ENCODE results near the gene OST4.

OST4 gene

GRCh38 chr2:27025861-27026851, 45.3 kb downstream of the OST4 start:
- TF ChIP-seq TAF1 (IDR thresholded peaks at IDR 0.05; ENCODE audit: low read depth), result no peak
- no peak for TF ChIP-seq TCF12 (IDR thresholded peaks at IDR 0.05; ENCODE audit: low read depth)
- TF ChIP-seq FOXM1 (IDR thresholded peaks at IDR 0.05; ENCODE audit: borderline replicate concordance, low read depth), result no peak
- no peak for TF ChIP-seq USF1 (IDR thresholded peaks at IDR 0.05)
- no peak for TF ChIP-seq TEAD4 (IDR thresholded peaks at IDR 0.05)
- no peak for TF ChIP-seq YY1 (IDR thresholded peaks at IDR 0.05; ENCODE audit: low read depth)
- TF ChIP-seq NFIC (IDR thresholded peaks at IDR 0.05), result no peak
- no peak for TF ChIP-seq EGR1 (IDR thresholded peaks at IDR 0.05)
- TF ChIP-seq ZBTB7A (IDR thresholded peaks at IDR 0.05; ENCODE audit: low read depth), result no peak
- no peak for TF ChIP-seq REST (IDR thresholded peaks at IDR 0.05; ENCODE audit: low read depth)
- TF ChIP-seq CEBPB (IDR thresholded peaks at IDR 0.05), result no peak
- no peak for TF ChIP-seq EP300 (IDR thresholded peaks at IDR 0.05; ENCODE audit: borderline replicate concordance)

- TF ChIP-seq REST (IDR thresholded peaks at IDR 0.05; ENCODE audit: low read depth) (no peak), TCF12 (IDR thresholded peaks at IDR 0.05; ENCODE audit: low read depth) (no peak), CEBPB (IDR thresholded peaks at IDR 0.05) (no peak), CREB1 (IDR thresholded peaks at IDR 0.05; ENCODE audit: low read depth) (no peak), NFIC (IDR thresholded peaks at IDR 0.05) (no peak), USF1 (IDR thresholded peaks at IDR 0.05) (no peak), EGR1 (IDR thresholded peaks at IDR 0.05) (no peak)
- TF ChIP-seq, protein P1, sequence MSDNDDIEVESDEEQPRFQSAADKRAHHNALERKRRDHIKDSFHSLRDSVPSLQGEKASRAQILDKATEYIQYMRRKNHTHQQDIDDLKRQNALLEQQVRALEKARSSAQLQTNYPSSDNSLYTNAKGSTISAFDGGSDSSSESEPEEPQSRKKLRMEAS (IDR thresholded peaks at IDR 0.05), result no peak
Measured at GRCh38 chr2:27025281-27025800, 46.1 kb downstream of the OST4 start.

- no peak for TF ChIP-seq YY1 (IDR thresholded peaks at IDR 0.05; ENCODE audit: low read depth)
- TF ChIP-seq CREB1 (IDR thresholded peaks at IDR 0.05; ENCODE audit: low read depth), result no peak
- TF ChIP-seq FOXM1 (IDR thresholded peaks at IDR 0.05; ENCODE audit: borderline replicate concordance, low read depth), result no peak
- no peak for TF ChIP-seq TCF12 (IDR thresholded peaks at IDR 0.05; ENCODE audit: low read depth)
- no peak for TF ChIP-seq USF1 (IDR thresholded peaks at IDR 0.05)
- TF ChIP-seq TEAD4 (IDR thresholded peaks at IDR 0.05), result no peak
- no peak for TF ChIP-seq ZBTB7A (IDR thresholded peaks at IDR 0.05; ENCODE audit: low read depth)
- TF ChIP-seq REST (IDR thresholded peaks at IDR 0.05; ENCODE audit: low read depth), result no peak
- no peak for TF ChIP-seq RAD21 (IDR thresholded peaks at IDR 0.05; ENCODE audit: low read depth)
- TF ChIP-seq, protein P1 (IDR thresholded peaks at IDR 0.05), result no peak
- TF ChIP-seq CEBPB (IDR thresholded peaks at IDR 0.05), result no peak
- no peak for TF ChIP-seq EP300 (IDR thresholded peaks at IDR 0.05; ENCODE audit: borderline replicate concordance)
- TF ChIP-seq NFIC (IDR thresholded peaks at IDR 0.05), result no peak
- TF ChIP-seq EGR1 (IDR thresholded peaks at IDR 0.05), result no peak
- TF ChIP-seq TAF1 (IDR thresholded peaks at IDR 0.05; ENCODE audit: low read depth), result no peak
Measured at GRCh38 chr2:27024812-27025211, 46.6 kb downstream of the OST4 start.
